ENCODE results near the gene NAA80. TPM values are rescaled to one million over a fixed set of nuclear protein-coding genes. Genes with fewer than 3 reads are reported as not detected.

Gene NAA80
- total RNA-seq, 1 donor from 2014 or later = 38.8 TPM

- peaks cover 0 to 10% of the 10 kb centered on the region in 2 donors for H3K36me3 ChIP-seq
- peaks cover 13 to 24% of the 10 kb centered on the region in 2 donors for H3K4me1 ChIP-seq
- no peaks in the 10 kb centered on the region for H3K27me3 ChIP-seq
- TF ChIP-seq CTCF (IDR thresholded peaks at IDR 0.05) = peak in 1 of 3 experiments; percentile 5
- intact Hi-C loops (cut with DNase I) = loop anchor here (2.0 kb wide), 1 partner anchor 33 kb away; no protein-coding TSS in a partner anchor
- peak overlapping the region; percentile 85 to 89 for H3K4me3 ChIP-seq
- no peaks in the 10 kb centered on the region for H3K9me3 ChIP-seq
- no peak for DNase-seq (ENCODE audit: low spot score in 2 of 2)
- peak overlapping the region; percentile 90 to 91 for H3K27ac ChIP-seq
Observed at GRCh38 chr3:50297896-50298725, 1.1 kb downstream of the NAA80 start.

GRCh38 chr3:50297384-50297775 lies 1.8 kb downstream of the NAA80 start:
- no peak for DNase-seq (ENCODE audit: low spot score in 2 of 2)
- no peak overlapping the region for H3K4me3 ChIP-seq
- H3K4me1 ChIP-seq = peaks cover 13 to 29% of the 10 kb centered on the region in 2 donors
- H3K9me3 ChIP-seq = no peaks in the 10 kb centered on the region
- H3K27ac ChIP-seq = peak overlapping the region in 1 of 2 donors; percentile 91
- no peaks in the 10 kb centered on the region for H3K27me3 ChIP-seq
- no peak for TF ChIP-seq CTCF (IDR thresholded peaks at IDR 0.05)
- H3K36me3 ChIP-seq = peaks cover 0 to 10% of the 10 kb centered on the region in 2 donors
- intact Hi-C loops (cut with DNase I) = no loop called here

GRCh38 chr3:50296721-50297383 lies 2.4 kb downstream of the NAA80 start:
- no peak overlapping the region for H3K27ac ChIP-seq
- H3K4me3 ChIP-seq = no peak overlapping the region
- H3K36me3 ChIP-seq = peaks cover 0 to 10% of the 10 kb centered on the region in 2 donors
- H3K4me1 ChIP-seq = peaks cover 13 to 29% of the 10 kb centered on the region in 2 donors
- no peak for TF ChIP-seq CTCF (IDR thresholded peaks at IDR 0.05)
- intact Hi-C loops (cut with DNase I) = no loop called here
- H3K27me3 ChIP-seq = no peaks in the 10 kb centered on the region
- H3K9me3 ChIP-seq = no peaks in the 10 kb centered on the region
- DNase-seq (ENCODE audit: low spot score in 2 of 2) = no peak

GRCh38 chr3:50295553-50296431 lies 3.4 kb downstream of the NAA80 start:
- Histone ChIP-seq H3K9me3 (no peaks in the 10 kb centered on the region), H3K4me3 (no peak overlapping the region), H3K4me1 (peaks cover 13 to 35% of the 10 kb centered on the region in 2 donors), H3K27me3 (no peaks in the 10 kb centered on the region), H3K27ac (no peak overlapping the region), H3K36me3 (peaks cover 0 to 10% of the 10 kb centered on the region in 2 donors)
- no peak for TF ChIP-seq CTCF (IDR thresholded peaks at IDR 0.05)
- no peak for DNase-seq (ENCODE audit: low spot score in 2 of 2)
- intact Hi-C loops (cut with DNase I) = no loop called here
